ENCODE measurements around the gene ZNF304. TPM values are rescaled to one million over a fixed set of nuclear protein-coding genes. Genes with fewer than 3 reads are reported as not detected.

Gene ZNF304
- total RNA-seq: 18.3 TPM

GRCh38 chr19:57350877-57351805, at the start of gene ZNF304:
Gene ZNF304, plus strand, starts transcription at chr19:57351271. Its CDS starts 394 bp downstream, at chr19:57351665.

DNA sequence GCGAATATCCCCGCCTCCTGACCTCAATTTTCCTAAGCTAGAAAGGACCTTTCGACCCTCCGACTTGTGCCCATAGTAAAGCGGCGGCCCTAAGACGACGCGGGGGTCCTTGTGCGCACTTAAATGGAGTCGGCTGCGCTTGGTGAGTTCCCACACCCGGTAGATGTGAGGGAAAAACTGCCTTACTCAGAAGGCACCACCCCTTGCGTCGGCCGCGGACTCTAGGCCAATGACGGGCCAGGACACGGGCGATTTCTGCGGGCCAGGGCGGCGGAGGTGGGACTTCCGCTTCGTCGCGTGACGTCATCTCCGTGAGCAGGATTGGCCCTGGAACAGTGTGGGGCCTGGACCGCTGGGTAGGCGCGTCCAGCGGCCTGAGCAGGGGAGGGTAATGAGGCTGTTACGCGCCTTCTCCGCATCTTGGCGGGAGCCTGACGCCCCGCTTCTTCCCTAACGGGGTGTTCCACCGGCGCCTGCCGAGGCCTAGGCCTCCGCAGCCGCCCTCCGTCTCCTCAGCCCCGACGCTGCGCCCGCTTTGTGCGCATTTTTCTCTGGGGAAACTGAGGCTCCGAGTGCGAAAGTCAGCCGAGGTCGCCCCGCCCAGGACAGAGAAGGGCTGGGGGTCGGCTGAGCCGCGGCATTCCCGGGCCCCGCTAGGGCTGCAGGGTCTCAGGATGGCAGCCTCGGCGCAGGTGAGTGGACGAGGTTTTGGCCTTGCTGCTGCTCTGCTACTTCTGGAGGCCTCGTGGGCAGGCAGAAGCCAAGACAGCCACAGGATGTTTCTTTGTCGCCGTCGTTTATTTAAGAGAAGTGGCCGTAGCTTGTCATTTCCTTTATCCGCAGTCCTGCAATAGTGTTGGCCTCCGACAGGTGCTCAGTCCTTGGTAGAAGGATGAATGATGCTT, 30.6 kb upstream of the ZNF304 start, which contains the start of gene ZNF543:
Gene ZNF543, plus strand, starts transcription at position 293 of the 905 bp plus-strand sequence. Its CDS starts 382 bp downstream, at position 675.

GRCh38 chr19:57362997-57363687, 12.1 kb downstream of the ZNF304 start, which contains the start of the genes TRAPPC2B and ZNF547:
Gene TRAPPC2B, plus strand, starts transcription at chr19:57363551. Its CDS starts 1,283 bp downstream, at chr19:57364834.
Gene ZNF547, plus strand, starts transcription at chr19:57363551. Its CDS starts 5,005 bp downstream, at chr19:57368556.

GRCh38 chr19:57389730-57390598, 38.9 kb downstream of the ZNF304 start, which contains the start of gene ZNF548:
Gene ZNF548, plus strand, starts transcription at chr19:57389854. Its CDS starts 246 bp downstream, at chr19:57390100.

Other genes with a start within 250 kb of the ZNF304 start
- gene USP29, start 231.3 kb upstream of the ZNF304 start, total RNA-seq: 0.16 TPM
- not detected for gene ZIM3, start 206.1 kb upstream of the ZNF304 start, total RNA-seq
- not detected for gene DUXA, start 183.8 kb upstream of the ZNF304 start, total RNA-seq
- 90.5 TPM for gene ZNF264, start 159.8 kb upstream of the ZNF304 start, total RNA-seq
- 1.2 TPM for gene AURKC, start 120.2 kb upstream of the ZNF304 start, total RNA-seq
- 43.4 TPM for gene ZNF805, start 110.6 kb upstream of the ZNF304 start, total RNA-seq
- 164 TPM for gene ZNF460, start 70.8 kb upstream of the ZNF304 start, total RNA-seq
- gene ZNF543, start 30.8 kb upstream of the ZNF304 start, total RNA-seq: 37.8 TPM
- gene TRAPPC2B, start 12.3 kb downstream of the ZNF304 start, total RNA-seq: 25.2 TPM
- 3.4 TPM for gene ZNF547, start 12.3 kb downstream of the ZNF304 start, total RNA-seq
- gene ZNF548, start 38.6 kb downstream of the ZNF304 start, total RNA-seq: 62.6 TPM
- 33.2 TPM for gene ZNF17, start 59.9 kb downstream of the ZNF304 start, total RNA-seq
- 35.1 TPM for gene ZNF749, start 84.1 kb downstream of the ZNF304 start, total RNA-seq
- 4.6 TPM for gene VN1R1, start 105.9 kb downstream of the ZNF304 start, total RNA-seq
- 78.2 TPM for gene ZNF772, start 126.3 kb downstream of the ZNF304 start, total RNA-seq
- 25.7 TPM for gene ZNF419, start 136.5 kb downstream of the ZNF304 start, total RNA-seq
- gene ZNF773, start 148.7 kb downstream of the ZNF304 start, total RNA-seq: 35.6 TPM
- gene ZNF549, start 176.1 kb downstream of the ZNF304 start, total RNA-seq: 20.1 TPM
- 23.3 TPM for gene ZNF550, start 208.6 kb downstream of the ZNF304 start, total RNA-seq
- 10.8 TPM for gene ZNF416, start 227.6 kb downstream of the ZNF304 start, total RNA-seq
- 28.7 TPM for gene ZIK1, start 232.9 kb downstream of the ZNF304 start, total RNA-seq
- gene ZNF530, start 248.6 kb downstream of the ZNF304 start, total RNA-seq: 7.1 TPM

All from camera-type eye (tissue), 1 donor.